ENCODE results near the gene PSMD14.

The PSMD14 gene

GRCh38 chr2:161417438-161418274 lies 109.4 kb downstream of the PSMD14 start:
- in situ Hi-C loops (cut with HindIII; ENCODE audit: low sequenced_read_pairs): no loop called here

GRCh38 chr2:161418275-161418714 lies 110.1 kb downstream of the PSMD14 start:
- in situ Hi-C loops (cut with HindIII; ENCODE audit: low sequenced_read_pairs): no loop called here

- in situ Hi-C loops (cut with HindIII; ENCODE audit: low sequenced_read_pairs): no loop called here
Measured at GRCh38 chr2:161418715-161419637, 110.8 kb downstream of the PSMD14 start.

- in situ Hi-C loops (cut with HindIII; ENCODE audit: low sequenced_read_pairs): no loop called here
Measured at GRCh38 chr2:161419638-161420190, 111.5 kb downstream of the PSMD14 start.

- in situ Hi-C loops (cut with HindIII; ENCODE audit: low sequenced_read_pairs): no loop called here
Measured at GRCh38 chr2:161420406-161421074, 112.3 kb downstream of the PSMD14 start.

GRCh38 chr2:161421686-161422085 lies 113.5 kb downstream of the PSMD14 start:
- in situ Hi-C loops (cut with HindIII; ENCODE audit: low sequenced_read_pairs): no loop called here

GRCh38 chr2:161422816-161423403 lies 114.7 kb downstream of the PSMD14 start:
- in situ Hi-C loops (cut with HindIII; ENCODE audit: low sequenced_read_pairs): no loop called here

GRCh38 chr2:161423421-161424393 lies 115.5 kb downstream of the PSMD14 start:
- in situ Hi-C loops (cut with HindIII; ENCODE audit: low sequenced_read_pairs): no loop called here

- in situ Hi-C loops (cut with HindIII; ENCODE audit: low sequenced_read_pairs): no loop called here
Measured at GRCh38 chr2:161424394-161424769, 116.2 kb downstream of the PSMD14 start.

- in situ Hi-C loops (cut with HindIII; ENCODE audit: low sequenced_read_pairs): no loop called here
Measured at GRCh38 chr2:161424891-161425727, 116.9 kb downstream of the PSMD14 start.

- in situ Hi-C loops (cut with HindIII; ENCODE audit: low sequenced_read_pairs): no loop called here
Measured at GRCh38 chr2:161425728-161426454, 117.7 kb downstream of the PSMD14 start.

GRCh38 chr2:161426455-161426921 lies 118.3 kb downstream of the PSMD14 start:
- in situ Hi-C loops (cut with HindIII; ENCODE audit: low sequenced_read_pairs): no loop called here

- in situ Hi-C loops (cut with HindIII; ENCODE audit: low sequenced_read_pairs): no loop called here
Measured at GRCh38 chr2:161426922-161427663, 118.9 kb downstream of the PSMD14 start.

GRCh38 chr2:161427664-161428587 lies 119.7 kb downstream of the PSMD14 start:
- in situ Hi-C loops (cut with HindIII; ENCODE audit: low sequenced_read_pairs): no loop called here

- in situ Hi-C loops (cut with HindIII; ENCODE audit: low sequenced_read_pairs): no loop called here
Measured at GRCh38 chr2:161430386-161430785, 122.2 kb downstream of the PSMD14 start.

- in situ Hi-C loops (cut with HindIII; ENCODE audit: low sequenced_read_pairs): no loop called here
Measured at GRCh38 chr2:161432107-161432506, 123.9 kb downstream of the PSMD14 start.

Measured in DLD1 (cell line).